K562 (cell line): ENCODE measurements around the gene PRKD2. TPM values are rescaled to one million over a fixed set of nuclear protein-coding genes. Genes with fewer than 3 reads are reported as not detected.
A peak's percentile ranks its signal among the peaks of the same experiment; 100 is the strongest.

Experiments used
- CBFB ChIP-seq: sonication (generic); formaldehyde crosslinking; IDR thresholded peaks from 2 replicates; pipeline ENCODE4 v1.4.0; 2020; ENCODE audit warnings: mild to moderate bottlenecking, missing genetic modification reagents
- CHAMP1 ChIP-seq: fragments of 450-650 bp; IDR thresholded peaks from 2 replicates; pipeline ENCODE4 v1.6.1; 2016; ENCODE audit warnings: mild to moderate bottlenecking
- ESRRB ChIP-seq: fragments of 250-450 bp; sonication (Bioruptor Pico); IDR thresholded peaks from 2 replicates; pipeline ENCODE4 v1.5.0; 2020; ENCODE audit warnings: mild to moderate bottlenecking, moderate library complexity, borderline replicate concordance
- FOXA3 ChIP-seq, 2 experiments: fragments of 450-650 bp in 1 of 2; sonication (generic) in 1 of 2; formaldehyde crosslinking; IDR thresholded peaks in 1 of 2; conservative IDR thresholded peaks in 1 of 2; 2 replicates each; pipeline versions ENCODE4 v1.4.0 to v1.8.0; 2020 to 2022; ENCODE audit warnings: mild to moderate bottlenecking in 2 of 2, missing genetic modification reagents in 1 of 2
- ILF3 ChIP-seq: fragments of 450-650 bp; IDR thresholded peaks from 2 replicates; pipeline ENCODE4 v1.6.1; 2018; ENCODE audit warnings: antibody characterized with exemption, mild to moderate bottlenecking, moderate library complexity, borderline replicate concordance
- ILK ChIP-seq: fragments of 450-650 bp; IDR thresholded peaks from 2 replicates; pipeline ENCODE4 v1.6.1; 2016; ENCODE audit warnings: missing genetic modification characterization, low read depth, mild to moderate bottlenecking, missing compliant biosample characterization, moderate library complexity, borderline replicate concordance
- KLF1 ChIP-seq: fragments of 450-650 bp; IDR thresholded peaks from 2 replicates; pipeline ENCODE4 v1.6.1; 2016; ENCODE audit warnings: missing genetic modification characterization, missing compliant biosample characterization
- KLF10 ChIP-seq: fragments of 250-450 bp; sonication (Bioruptor Pico); IDR thresholded peaks from 2 replicates; pipeline ENCODE4 v1.6.1; 2021; ENCODE audit warnings: matching md5 sums
- MTA3 ChIP-seq: fragments of 450-650 bp; formaldehyde crosslinking; IDR thresholded peaks from 2 replicates; pipeline ENCODE4 v1.6.1; 2017; ENCODE audit warnings: mild to moderate bottlenecking, borderline replicate concordance
- NELFE ChIP-seq: IDR thresholded peaks from 2 replicates; pipeline ENCODE4 v1.6.1; 2011; ENCODE audit warnings: mild to moderate bottlenecking; ENCODE audit not compliant: insufficient read depth, insufficient read length
- PCBP2 ChIP-seq: fragments of 200-400 bp; formaldehyde crosslinking; IDR thresholded peaks from 2 replicates; pipeline ENCODE4 v1.6.1; 2018; ENCODE audit warnings: low read length, low read depth, mild to moderate bottlenecking, moderate library complexity; ENCODE audit not compliant: poor library complexity, severe bottlenecking
- PHB ChIP-seq: fragments of 250-450 bp; sonication (Bioruptor Pico); IDR thresholded peaks from 2 replicates; pipeline ENCODE4 v1.5.0; 2021
- PHB2 ChIP-seq: fragments of 450-650 bp; IDR thresholded peaks from 2 replicates; pipeline ENCODE4 v1.6.1; 2017; ENCODE audit warnings: low read depth
- PHF21A ChIP-seq: fragments of 450-650 bp; IDR thresholded peaks from 2 replicates; pipeline ENCODE4 v1.6.1; 2017; ENCODE audit warnings: low read depth, borderline replicate concordance
- POLR2G ChIP-seq: fragments of 200-400 bp; formaldehyde crosslinking; IDR thresholded peaks from 2 replicates; pipeline ENCODE4 v1.6.1; 2017; ENCODE audit warnings: low read depth, mild to moderate bottlenecking, antibody characterized with exemption, low read length, moderate library complexity
- RBM14 ChIP-seq: fragments of 200-400 bp; formaldehyde crosslinking; IDR thresholded peaks from 2 replicates; pipeline ENCODE4 v1.6.1; 2018; ENCODE audit warnings: low read depth, mild to moderate bottlenecking, low read length, moderate library complexity, borderline replicate concordance; ENCODE audit not compliant: insufficient read depth
- RNF2 ChIP-seq: sonication (generic); IDR thresholded peaks from 2 replicates; pipeline ENCODE4 v1.6.1; 2016
- SMARCA4 ChIP-seq: fragments of 450-650 bp; IDR thresholded peaks from 2 replicates; pipeline ENCODE4 v1.6.1; 2016
- TBP ChIP-seq: optimal IDR thresholded peaks from 2 replicates; pipeline ENCODE3; 2011; ENCODE audit warnings: low read depth, low read length, improper control_type of control experiment
- TRIM24 ChIP-seq, 2 experiments: fragments of 450-650 bp; IDR thresholded peaks; 2 replicates each; pipeline ENCODE4 v1.6.1; 2016
- U2AF2 ChIP-seq: fragments of 200-400 bp; formaldehyde crosslinking; optimal IDR thresholded peaks from 2 replicates; pipeline ENCODE3; 2017; ENCODE audit warnings: low read depth, mild to moderate bottlenecking, low read length
- ZNF79 ChIP-seq: fragments of 250-450 bp; sonication (Bioruptor Pico); IDR thresholded peaks from 2 replicates; pipeline ENCODE4 v1.4.0; 2020; ENCODE audit warnings: low read depth, mild to moderate bottlenecking, moderate library complexity
- polyA plus RNA-seq, 8 experiments: library from polyadenylated mRNA; depleted of rRNA in 4 of 8; stranded (reverse) in 5 of 8; unstranded in 3 of 8; fragments of >200 nt; fragmentation: Nextera tagmentation in 2 of 8; fragmentation: Illumina TruSeq in 1 of 8; extraction: Ambion mirVana in 2 of 8; extraction: Trizol in 1 of 8; gene quantifications; 2 replicates each; pipeline versions ENCODE4 v1.2.1 to v1.2.3, GENCODE V29; 2011 to 2014; ENCODE audit warnings: inconsistent platforms in 1 of 8, missing spikeins in 1 of 8
- total RNA-seq, 7 experiments: library from RNA; depleted of rRNA in 6 of 7; stranded (reverse); fragments of >200 nt in 6 of 7; fragmentation: Illumina TruSeq in 2 of 7; extraction: Trizol in 2 of 7; gene quantifications; 2 replicates each; pipeline versions ENCODE4 v1.2.1 to v1.2.3, GENCODE V29; 2011 to 2021; ENCODE audit warnings: low replicate concordance in 1 of 7
- TF ChIP-seq, protein P1 (sequence below): fragments of 450-650 bp; formaldehyde crosslinking; IDR thresholded peaks from 2 replicates; pipeline ENCODE4 v1.4.0; 2020; ENCODE audit warnings: mild to moderate bottlenecking, moderate library complexity
- TF ChIP-seq, protein P2 (sequence below): sonication (generic); formaldehyde crosslinking; IDR thresholded peaks from 2 replicates; pipeline ENCODE4 v1.8.0; 2022; ENCODE audit warnings: mild to moderate bottlenecking, low read depth, missing genetic modification reagents

Gene PRKD2
- total and polyA plus RNA-seq, 9 of the 15 experiments (the other 6 are each of a cell fraction or from before 2014, with no cell fraction given) = 1.8 to 60.0 (median 15.0) TPM

DNA sequence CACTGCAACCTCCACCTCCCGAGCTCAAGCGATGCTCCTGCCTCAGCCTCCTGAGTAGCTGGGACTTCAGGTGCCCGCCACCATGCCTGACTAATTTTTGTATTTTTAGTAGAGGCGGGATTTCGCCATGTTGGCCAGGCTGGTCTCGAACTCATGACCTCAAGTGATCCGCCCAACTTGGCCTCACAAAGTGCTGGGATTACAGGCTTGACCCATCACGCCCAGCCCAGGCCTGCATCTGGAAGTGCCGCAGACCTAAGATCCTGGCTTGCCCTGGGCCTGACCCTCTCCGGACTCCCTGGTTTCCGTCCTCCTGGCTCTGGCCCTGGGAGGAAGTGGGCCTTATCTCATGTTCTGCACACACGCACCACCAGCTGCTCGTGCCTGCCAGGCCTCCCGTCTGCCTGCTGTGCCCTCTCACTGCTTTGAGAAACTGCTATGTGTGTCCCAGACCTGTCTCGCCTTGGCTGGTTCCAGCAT lies 87.3 kb downstream of the PRKD2 start (continued):
- TF ChIP-seq ZNF79 (CRISPR knock-in tag) (no peak), TRIM24 (IDR thresholded peaks at IDR 0.05) (peak; percentile 60 to 77; a peak in 3 of 4 replicates), CHAMP1 (no peak), FOXA3 (CRISPR knock-in tag; conservative IDR thresholded peaks at IDR 0.05 in 1 of 2, IDR thresholded peaks at IDR 0.05 in 1 of 2) (no peak), PHB (CRISPR knock-in tag) (no peak), ESRRB (CRISPR knock-in tag) (no peak), KLF10 (CRISPR knock-in tag) (no peak), RBM14 (no peak), MTA3 (peak; percentile 78), NELFE (no peak), PHF21A (no peak), TBP (no peak), POLR2G (peak; percentile 42), RNF2 (peak; percentile 31; the same call in 1 of the 2 replicates), SMARCA4 (peak; percentile 55; the same call in 1 of the 2 replicates), U2AF2 (no peak), KLF1 (tag) (0 out of 2 replicates have a peak, but pooled peaks have one; percentile 32), ILK (tag) (no peak), ILF3 (no peak), PHB2 (no peak), PCBP2 (no peak), CBFB (CRISPR knock-in tag) (no peak)
- TF ChIP-seq, protein P1, sequence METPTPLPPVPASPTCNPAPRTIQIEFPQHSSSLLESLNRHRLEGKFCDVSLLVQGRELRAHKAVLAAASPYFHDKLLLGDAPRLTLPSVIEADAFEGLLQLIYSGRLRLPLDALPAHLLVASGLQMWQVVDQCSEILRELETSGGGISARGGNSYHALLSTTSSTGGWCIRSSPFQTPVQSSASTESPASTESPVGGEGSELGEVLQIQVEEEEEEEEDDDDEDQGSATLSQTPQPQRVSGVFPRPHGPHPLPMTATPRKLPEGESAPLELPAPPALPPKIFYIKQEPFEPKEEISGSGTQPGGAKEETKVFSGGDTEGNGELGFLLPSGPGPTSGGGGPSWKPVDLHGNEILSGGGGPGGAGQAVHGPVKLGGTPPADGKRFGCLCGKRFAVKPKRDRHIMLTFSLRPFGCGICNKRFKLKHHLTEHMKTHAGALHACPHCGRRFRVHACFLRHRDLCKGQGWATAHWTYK (CRISPR knock-in tag) = peak; percentile 35; the same call in 1 of the 2 replicates
- TF ChIP-seq, protein P2, sequence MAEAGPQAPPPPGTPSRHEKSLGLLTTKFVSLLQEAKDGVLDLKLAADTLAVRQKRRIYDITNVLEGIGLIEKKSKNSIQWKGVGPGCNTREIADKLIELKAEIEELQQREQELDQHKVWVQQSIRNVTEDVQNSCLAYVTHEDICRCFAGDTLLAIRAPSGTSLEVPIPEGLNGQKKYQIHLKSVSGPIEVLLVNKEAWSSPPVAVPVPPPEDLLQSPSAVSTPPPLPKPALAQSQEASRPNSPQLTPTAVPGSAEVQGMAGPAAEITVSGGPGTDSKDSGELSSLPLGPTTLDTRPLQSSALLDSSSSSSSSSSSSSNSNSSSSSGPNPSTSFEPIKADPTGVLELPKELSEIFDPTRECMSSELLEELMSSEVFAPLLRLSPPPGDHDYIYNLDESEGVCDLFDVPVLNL (CRISPR knock-in tag) = no peak
